ENCODE measurements around the gene OR52E2.
"Not testable (repeated sequence)": the region's sequence is repeated elsewhere in the genome, so short reads cannot be mapped to it uniquely, and the experiment has no call there.

OR52E2 gene

GRCh38 chr11:5065027-5065426 is 5.6 kb upstream of the OR52E2 start:
- Histone ChIP-seq H3K4me3 (ENCODE audit: low read depth, low read length) (no peak overlapping the region), H3K27me3 (ENCODE audit: insufficient read depth, low read depth, severe bottlenecking) (peaks cover 59% of the 10 kb centered on the region), H3K9me3 (ENCODE audit: severe bottlenecking) (no peaks in the 10 kb centered on the region), H3K36me3 (no peaks in the 10 kb centered on the region), H3K27ac (no peak overlapping the region)
- TF ChIP-seq CTCF (IDR thresholded peaks at IDR 0.05; ENCODE audit: low read depth, low read length) = no peak
- DNase-seq = no peak

GRCh38 chr11:5058679-5059078 is 748 bp downstream of the OR52E2 start:
- DNase-seq; H3K36me3 ChIP-seq; H3K9me3 ChIP-seq (ENCODE audit: severe bottlenecking); H3K27ac ChIP-seq; H3K4me3 ChIP-seq (ENCODE audit: low read depth, low read length): not testable (repeated sequence)
- peaks cover 40% of the 10 kb centered on the region for H3K27me3 ChIP-seq (ENCODE audit: insufficient read depth, low read depth, severe bottlenecking)

- Histone ChIP-seq H3K27me3 (ENCODE audit: insufficient read depth, low read depth, severe bottlenecking) (peaks cover 34% of the 10 kb centered on the region), H3K4me3 (ENCODE audit: low read depth, low read length) (no peak overlapping the region), H3K27ac (no peak overlapping the region), H3K9me3 (ENCODE audit: severe bottlenecking) (no peaks in the 10 kb centered on the region), H3K36me3 (no peaks in the 10 kb centered on the region)
- no peak for DNase-seq
- TF ChIP-seq CTCF (IDR thresholded peaks at IDR 0.05; ENCODE audit: low read depth, low read length) = no peak
Observed at GRCh38 chr11:5046754-5047330, 12.6 kb downstream of the OR52E2 start.

GRCh38 chr11:5046226-5046625 is 13.2 kb downstream of the OR52E2 start, which contains the start of gene OR52J3:
Gene OR52J3, plus strand, starts transcription at chr11:5046526. Its CDS starts 0 bp downstream, at chr11:5046526.
- Histone ChIP-seq H3K9me3 (ENCODE audit: severe bottlenecking) (no peaks in the 10 kb centered on the region), H3K36me3 (no peaks in the 10 kb centered on the region), H3K27ac (no peak within 1 kb of the TSS), H3K27me3 (ENCODE audit: insufficient read depth, low read depth, severe bottlenecking) (peaks cover 39% of the 10 kb centered on the region), H3K4me3 (ENCODE audit: low read depth, low read length) (no peak within 1 kb of the TSS)
- no peak for DNase-seq
- TF ChIP-seq CTCF (IDR thresholded peaks at IDR 0.05; ENCODE audit: low read depth, low read length) = no peak

GRCh38 chr11:5043380-5043779 is 16.0 kb downstream of the OR52E2 start:
- Histone ChIP-seq H3K9me3 (ENCODE audit: severe bottlenecking) (no peaks in the 10 kb centered on the region), H3K4me3 (ENCODE audit: low read depth, low read length) (no peak overlapping the region), H3K27me3 (ENCODE audit: insufficient read depth, low read depth, severe bottlenecking) (peaks cover 47% of the 10 kb centered on the region), H3K36me3 (no peaks in the 10 kb centered on the region), H3K27ac (no peak overlapping the region)
- TF ChIP-seq CTCF (IDR thresholded peaks at IDR 0.05; ENCODE audit: low read depth, low read length) = no peak
- DNase-seq = no peak

- TF ChIP-seq CTCF (IDR thresholded peaks at IDR 0.05; ENCODE audit: low read depth, low read length) = no peak
- Histone ChIP-seq H3K9me3 (ENCODE audit: severe bottlenecking) (no peaks in the 10 kb centered on the region), H3K27me3 (ENCODE audit: insufficient read depth, low read depth, severe bottlenecking) (peaks cover 45% of the 10 kb centered on the region), H3K36me3 (no peaks in the 10 kb centered on the region), H3K4me3 (ENCODE audit: low read depth, low read length) (no peak overlapping the region), H3K27ac (no peak overlapping the region)
- DNase-seq = no peak
Observed at GRCh38 chr11:5042091-5042490, 17.3 kb downstream of the OR52E2 start.

All from WERI-Rb-1 (cell line).